ENCODE measurements around the gene TMA7B. TPM values are rescaled to one million over a fixed set of nuclear protein-coding genes. Genes with fewer than 3 reads are reported as not detected.

Gene TMA7B
- total RNA-seq, 2 experiments from 2014 or later, result 5.7 to 6.5 TPM

GRCh38 chr22:39915295-39915726, 44.9 kb upstream of the TMA7B start:
- H3K4me3 Mint-ChIP-seq, result peak overlapping the region; percentile 88
- H3K36me3 ChIP-seq (ENCODE audit: insufficient read depth, low read length), result peaks cover 22% of the 10 kb centered on the region
- ChIA-PET CTCF (interaction anchor here (0.7 to 2.8 kb wide), 3 partner anchors 11 to 169 kb away, joined by 3 to 12 read pairs (median 10); no protein-coding TSS in a partner anchor), POLR2A (interaction anchor here (2.4 to 17.2 kb wide), 4 partner anchors 10 to 129 kb away, joined by 10 to 393 read pairs (median 30); no protein-coding TSS in a partner anchor)
- H3K4me1 Mint-ChIP-seq (ENCODE audit: low read depth), result peaks cover 95% of the 10 kb centered on the region
- no peaks in the 10 kb centered on the region for H3K27me3 ChIP-seq (ENCODE audit: control insufficient read depth in 1 of 2, insufficient read depth in 2 of 2, low read length in 2 of 2)
- no peaks in the 10 kb centered on the region for H3K9me3 ChIP-seq (ENCODE audit: control insufficient read depth in 1 of 2, insufficient read depth in 1 of 2, low read length in 2 of 2)
- H3K4me3 ChIP-seq (ENCODE audit: low read length), result peak overlapping the region; percentile 1
- peak in 1 of 14 experiments; percentile 15 for DNase-seq
- H3K4me1 ChIP-seq (ENCODE audit: insufficient read depth, low read length), result peaks cover 81% of the 10 kb centered on the region
- H3K27ac ChIP-seq (ENCODE audit: low read depth in 1 of 2, low read length in 2 of 2), result peak overlapping the region; percentile 36 to 73
- no peaks in the 10 kb centered on the region for H3K27me3 Mint-ChIP-seq
- H3K9me3 Mint-ChIP-seq, result no peaks in the 10 kb centered on the region
- H3K36me3 Mint-ChIP-seq (ENCODE audit: low read depth), result peaks cover 67% of the 10 kb centered on the region
- TF ChIP-seq CTCF (IDR thresholded peaks at IDR 0.05), result no peak
- ATAC-seq (ENCODE audit: poor library complexity), result no peak
- H3K27ac Mint-ChIP-seq, result no peak overlapping the region
- intact Hi-C loops (cut with DNase I, micrococcal nuclease), result loop anchor here in 1 of 2 experiments (2.0 kb wide), 1 partner anchor 17 kb away; no protein-coding TSS in a partner anchor

GRCh38 chr22:39916496-39916895, 43.7 kb upstream of the TMA7B start:
- no peak for TF ChIP-seq CTCF (IDR thresholded peaks at IDR 0.05)
- peaks cover 67% of the 10 kb centered on the region for H3K36me3 Mint-ChIP-seq (ENCODE audit: low read depth)
- H3K9me3 Mint-ChIP-seq, result no peaks in the 10 kb centered on the region
- no peaks in the 10 kb centered on the region for H3K27me3 Mint-ChIP-seq
- ChIA-PET POLR2A (interaction anchor here (1.3 to 17.2 kb wide), 6 partner anchors 11 to 255 kb away, joined by 3 to 393 read pairs (median 11); no protein-coding TSS in a partner anchor), CTCF (interaction anchor here (0.9 to 2.8 kb wide), 5 partner anchors 10 to 108 kb away, joined by 3 to 12 read pairs (median 10); no protein-coding TSS in a partner anchor)
- H3K9me3 ChIP-seq (ENCODE audit: control insufficient read depth in 1 of 2, insufficient read depth in 1 of 2, low read length in 2 of 2), result no peaks in the 10 kb centered on the region
- DNase-seq, result no peak
- no peak for ATAC-seq (ENCODE audit: poor library complexity)
- H3K4me3 Mint-ChIP-seq, result peak overlapping the region; percentile 57
- no peaks in the 10 kb centered on the region for H3K27me3 ChIP-seq (ENCODE audit: control insufficient read depth in 1 of 2, insufficient read depth in 2 of 2, low read length in 2 of 2)
- no peak overlapping the region for H3K27ac Mint-ChIP-seq
- peak overlapping the region; percentile 47 to 73 for H3K27ac ChIP-seq (ENCODE audit: low read depth in 1 of 2, low read length in 2 of 2)
- H3K36me3 ChIP-seq (ENCODE audit: insufficient read depth, low read length), result peaks cover 25% of the 10 kb centered on the region
- peaks cover 95% of the 10 kb centered on the region for H3K4me1 Mint-ChIP-seq (ENCODE audit: low read depth)
- H3K4me1 ChIP-seq (ENCODE audit: insufficient read depth, low read length), result peaks cover 81% of the 10 kb centered on the region
- intact Hi-C loops (cut with DNase I, micrococcal nuclease), result no loop called here
- no peak overlapping the region for H3K4me3 ChIP-seq (ENCODE audit: low read length)

GRCh38 chr22:39917197-39917643, 43.0 kb upstream of the TMA7B start:
- Histone ChIP-seq H3K4me1 (ENCODE audit: insufficient read depth, low read length) (peaks cover 80% of the 10 kb centered on the region), H3K27me3 (ENCODE audit: control insufficient read depth in 1 of 2, insufficient read depth in 2 of 2, low read length in 2 of 2) (no peaks in the 10 kb centered on the region), H3K27ac (ENCODE audit: low read depth in 1 of 2, low read length in 2 of 2) (peak overlapping the region; percentile 61 to 73), H3K9me3 (ENCODE audit: control insufficient read depth in 1 of 2, insufficient read depth in 1 of 2, low read length in 2 of 2) (no peaks in the 10 kb centered on the region), H3K4me3 (ENCODE audit: low read length) (peak overlapping the region; percentile 20), H3K36me3 (ENCODE audit: insufficient read depth, low read length) (peaks cover 29% of the 10 kb centered on the region)
- no peak for TF ChIP-seq CTCF (IDR thresholded peaks at IDR 0.05)
- Mint-ChIP-seq H3K4me1 (ENCODE audit: low read depth) (peaks cover 95% of the 10 kb centered on the region), H3K9me3 (no peaks in the 10 kb centered on the region), H3K4me3 (peak overlapping the region; percentile 52), H3K27me3 (no peaks in the 10 kb centered on the region), H3K36me3 (ENCODE audit: low read depth) (peaks cover 66% of the 10 kb centered on the region), H3K27ac (no peak overlapping the region)
- DNase-seq, result no peak
- ATAC-seq (ENCODE audit: poor library complexity), result no peak
- ChIA-PET CTCF (interaction anchor here (0.9 to 2.8 kb wide), 7 partner anchors 8 to 108 kb away, joined by 3 to 12 read pairs (median 8); no protein-coding TSS in a partner anchor), POLR2A (interaction anchor here (0.8 to 17.2 kb wide), 9 partner anchors 11 to 256 kb away, joined by 3 to 393 read pairs (median 6); partner anchors contain the start of gene GRAP2)
- intact Hi-C loops (cut with DNase I, micrococcal nuclease), result loop anchor here in 1 of 2 experiments (1.0 kb wide), 1 partner anchor 8 kb away; no protein-coding TSS in a partner anchor

Data from CD4-positive, alpha-beta T cell (primary cell).